H1 (cell line): ENCODE results near the gene CASP4. TPM values are rescaled to one million over a fixed set of nuclear protein-coding genes. Genes with fewer than 3 reads are reported as not detected.

Experiments
- CTCF ChIA-PET: fragments of 300-600 bp; sonication (Branson Sonifier 250); formaldehyde crosslinking; loops from one replicate; lab custom pipeline; 2021; ENCODE audit not compliant: partially characterized antibody; lab: Charles Lee
- POLR2A ChIA-PET: fragments of 300-600 bp; sonication (Branson Sonifier 250); formaldehyde crosslinking; loops from one replicate; lab custom pipeline; 2021; ENCODE audit warnings: inconsistent platforms; ENCODE audit not compliant: partially characterized antibody; lab: Charles Lee
- DNase-seq, 2 experiments: peaks; one replicate each; pipeline versions ENCODE4 v3.0.0 to v3.0.0-alpha.2; 2010 to 2022; ENCODE audit warnings: low spot score in 2 of 2, low read depth in 1 of 2, mixed read lengths in 1 of 2
- FAIRE-seq: peaks from 2 replicates; lab custom pipeline; 2011; peaks lifted over from hg19 to GRCh38; lab: Jason Lieb, UNC
- H2AFZ ChIP-seq: 2 replicates; pipeline ENCODE4 v1.8.1; 2012; ENCODE audit warnings: low read length, inconsistent platforms
- H2AK5ac ChIP-seq: 2 replicates; pipeline ENCODE4 v1.6.1; 2013; ENCODE audit warnings: low read depth, low read length
- H2BK120ac ChIP-seq: replicated peaks from 2 replicates; pipeline ENCODE3; 2013; ENCODE audit warnings: low read depth, low read length, inconsistent platforms
- H2BK12ac ChIP-seq: 2 replicates; pipeline ENCODE4 v1.6.1; 2013; ENCODE audit warnings: low read depth, low read length
- H2BK15ac ChIP-seq: 2 replicates; pipeline ENCODE4 v1.6.1; 2013; ENCODE audit warnings: low read length
- H2BK20ac ChIP-seq: 2 replicates; pipeline ENCODE4 v1.6.1; 2013; ENCODE audit warnings: low read length
- H2BK5ac ChIP-seq: 2 replicates; pipeline ENCODE4 v1.6.1; 2013; ENCODE audit warnings: low read depth, low read length
- H3K14ac ChIP-seq: 2 replicates; pipeline ENCODE4 v1.6.1; 2013; ENCODE audit warnings: inconsistent platforms; ENCODE audit not compliant: insufficient read length
- H3K18ac ChIP-seq: 2 replicates; pipeline ENCODE4 v1.6.1; 2013; ENCODE audit warnings: low read length; ENCODE audit errors: extremely low read depth
- H3K23ac ChIP-seq: 2 replicates; pipeline ENCODE4 v1.6.1; 2013; ENCODE audit warnings: inconsistent platforms; ENCODE audit not compliant: insufficient read length
- H3K23me2 ChIP-seq: 2 replicates; pipeline ENCODE4 v1.6.1; 2013; ENCODE audit warnings: low read depth, low read length
- H3K27ac ChIP-seq: 2 replicates; pipeline ENCODE4 v1.6.1; 2011; ENCODE audit warnings: low read depth, low read length, inconsistent platforms
- H3K27me3 ChIP-seq, 4 experiments: replicated peaks in 1 of 4; 1 replicate in 1 of 4; 2 replicates in 3 of 4; pipeline versions ENCODE4 v1.6.1 to v1.8.1; 2011 to 2013; ENCODE audit warnings: low read length in 3 of 4, mild to moderate bottlenecking in 3 of 4, inconsistent platforms in 2 of 4, mixed read lengths in 2 of 4, moderate library complexity in 1 of 4; ENCODE audit not compliant: control insufficient read depth in 3 of 4, insufficient read depth in 3 of 4; ENCODE audit errors: extremely low read depth in 1 of 4
- H3K36me3 ChIP-seq, 4 experiments: 2 replicates each; pipeline versions ENCODE4 v1.6.1 to v1.8.1; 2011 to 2013; ENCODE audit warnings: mild to moderate bottlenecking in 4 of 4, low read length in 3 of 4, moderate library complexity in 2 of 4, control low read depth in 1 of 4, inconsistent platforms in 1 of 4; ENCODE audit not compliant: insufficient read depth in 4 of 4, control insufficient read depth in 2 of 4
- H3K4ac ChIP-seq: replicated peaks from 2 replicates; pipeline ENCODE3; 2013; ENCODE audit warnings: low read length, low read depth, mixed read lengths, inconsistent platforms; ENCODE audit not compliant: insufficient read length
- H3K4me1 ChIP-seq, 4 experiments: replicated peaks in 1 of 4; 1 replicate in 1 of 4; 2 replicates in 3 of 4; pipeline versions ENCODE4 v1.6.1 to v1.8.1; 2011 to 2013; ENCODE audit warnings: low read length in 3 of 4, inconsistent platforms in 2 of 4, mixed read lengths in 1 of 4; ENCODE audit not compliant: insufficient read depth in 4 of 4, control insufficient read depth in 3 of 4
- H3K4me2 ChIP-seq, 2 experiments: 2 replicates each; pipeline versions ENCODE4 v1.6.1 to v1.8.1; 2011 to 2013; ENCODE audit warnings: low read depth in 2 of 2, low read length in 2 of 2, control low read depth in 1 of 2, inconsistent platforms in 1 of 2, mild to moderate bottlenecking in 1 of 2; ENCODE audit not compliant: insufficient read depth in 1 of 2
- H3K4me3 ChIP-seq, 4 experiments: fragments of 200-600, 300-600 bp in 1 of 4; sonication (generic), shearing (Covaris generic), sonication (Bioruptor Twin) in 1 of 4; 2 replicates each; pipeline versions ENCODE4 v1.5.1 to v1.8.1; 2011 to 2016; ENCODE audit warnings: low read length in 4 of 4, low read depth in 3 of 4, control low read depth in 2 of 4, inconsistent platforms in 2 of 4, mild to moderate bottlenecking in 2 of 4, mixed read lengths in 1 of 4, moderate library complexity in 1 of 4; ENCODE audit not compliant: insufficient read depth in 2 of 4; ENCODE audit errors: extremely low read depth in 1 of 4
- H3K56ac ChIP-seq: replicated peaks from 2 replicates; pipeline ENCODE3; 2013; ENCODE audit warnings: low read depth, mild to moderate bottlenecking, mixed read lengths, low read length, inconsistent platforms; ENCODE audit not compliant: insufficient read length
- H3K79me1 ChIP-seq: 2 replicates; pipeline ENCODE4 v1.6.1; 2013; ENCODE audit warnings: low read depth, low read length, control low read depth
- H3K79me2 ChIP-seq, 2 experiments: 2 replicates each; pipeline versions ENCODE4 v1.6.1 to v1.8.1; 2012 to 2013; ENCODE audit warnings: low read length in 2 of 2, mild to moderate bottlenecking in 2 of 2, inconsistent platforms in 1 of 2; ENCODE audit not compliant: insufficient read depth in 2 of 2, control insufficient read depth in 1 of 2
- H3K9ac ChIP-seq, 4 experiments: replicated peaks in 1 of 4; 1 replicate in 1 of 4; 2 replicates in 3 of 4; pipeline versions ENCODE4 v1.6.1 to v1.8.1; 2011 to 2013; ENCODE audit warnings: low read depth in 3 of 4, low read length in 3 of 4, control low read depth in 2 of 4, mild to moderate bottlenecking in 2 of 4, moderate library complexity in 2 of 4, inconsistent platforms in 1 of 4; ENCODE audit errors: extremely low read depth in 1 of 4
- H3K9me3 ChIP-seq, 2 experiments: 2 replicates each; pipeline versions ENCODE4 v1.6.1 to v1.8.1; 2012 to 2013; ENCODE audit warnings: mild to moderate bottlenecking in 2 of 2, moderate library complexity in 2 of 2, control low read depth in 1 of 2, inconsistent platforms in 1 of 2, low read depth in 1 of 2, low read length in 1 of 2, mixed read lengths in 1 of 2; ENCODE audit not compliant: insufficient read depth in 2 of 2
- H4K20me1 ChIP-seq, 2 experiments: replicated peaks in 1 of 2; 2 replicates each; pipeline versions ENCODE3 to v1.8.1; 2011 to 2013; ENCODE audit warnings: inconsistent platforms in 2 of 2, low read length in 2 of 2, mild to moderate bottlenecking in 1 of 2; ENCODE audit not compliant: insufficient read depth in 2 of 2, control insufficient read depth in 1 of 2
- H4K5ac ChIP-seq: 2 replicates; pipeline ENCODE4 v1.6.1; 2013; ENCODE audit warnings: low read length, low read depth, mixed read lengths, inconsistent platforms; ENCODE audit not compliant: insufficient read length
- H4K8ac ChIP-seq: 2 replicates; pipeline ENCODE4 v1.8.0; 2013; ENCODE audit warnings: mild to moderate bottlenecking, moderate library complexity, low read length, inconsistent platforms; ENCODE audit not compliant: insufficient read depth; ENCODE audit errors: extremely low read depth
- H4K91ac ChIP-seq: replicated peaks from 2 replicates; pipeline ENCODE3; 2013; ENCODE audit warnings: low read length, mixed read lengths, inconsistent platforms; ENCODE audit not compliant: insufficient read length
- ASH2L ChIP-seq: fragments of 200-600, 300-600 bp; sonication (generic); IDR thresholded peaks from one replicate; pipeline ENCODE4 v1.7.1; 2017; ENCODE audit warnings: low read length
- RAD21 ChIP-seq, 2 experiments: IDR thresholded peaks in 1 of 2; conservative IDR thresholded peaks in 1 of 2; 2 replicates each; pipeline ENCODE4 v1.6.1; 2011; ENCODE audit warnings: low read depth in 2 of 2, low read length in 2 of 2, improper control_type of control experiment in 1 of 2, inconsistent platforms in 1 of 2, mild to moderate bottlenecking in 1 of 2, moderate library complexity in 1 of 2
- RBBP5 ChIP-seq: IDR thresholded peaks from 2 replicates; pipeline ENCODE4 v1.7.1; 2012; ENCODE audit warnings: low read depth, mild to moderate bottlenecking, inconsistent platforms, low read length, moderate library complexity, borderline replicate concordance
- RNF2 ChIP-seq: fragments of 200-900, 300-1000 bp; sonication (generic); IDR thresholded peaks from 2 replicates; pipeline ENCODE4 v1.7.1; 2016; ENCODE audit warnings: borderline replicate concordance, low read depth, mild to moderate bottlenecking, antibody characterized with exemption, low read length; ENCODE audit not compliant: poor library complexity, severe bottlenecking; ENCODE audit errors: missing control alignments
- TBP ChIP-seq: IDR thresholded peaks from 2 replicates; pipeline ENCODE4 v1.6.1; 2011; ENCODE audit warnings: low read depth, low read length, improper control_type of control experiment
- WGBS, 2 experiments: shearing (Covaris generic) in 1 of 2; methylation state at CpG; one replicate each; pipeline versions ENCODE4 v1.1.6 to v1.1.7; 2013 to 2015; ENCODE audit warnings: low lambda C conversion rate in 2 of 2, mixed read lengths in 2 of 2, inconsistent platforms in 1 of 2, low coverage in 1 of 2, missing lambda C conversion rate in 1 of 2; ENCODE audit not compliant: insufficient replicate concordance in 2 of 2, insufficient coverage in 1 of 2, insufficient read length in 1 of 2; ENCODE audit errors: extremely low coverage in 1 of 2, missing lambda C conversion rate in 1 of 2; 5-methylcytosine and 5-hydroxymethylcytosine counted together
- polyA plus RNA-seq, 7 experiments: library from polyadenylated mRNA; depleted of rRNA in 3 of 7; stranded (reverse) in 5 of 7; unstranded in 2 of 7; fragments of >200 nt in 5 of 7; fragments of 200-250 nt in 2 of 7; gene quantifications; 1 replicate in 5 of 7; 2 replicates in 1 of 7; 4 replicates in 1 of 7; pipeline versions ENCODE4 v1.2.1 to v1.2.3, GENCODE V29; 2011 to 2013; ENCODE audit warnings: missing spikeins in 2 of 7, mixed read lengths in 2 of 7
- total RNA-seq: library from RNA; stranded (reverse); fragmentation: NEBNext Ultra II Directional; extraction: Animal tissue kit (Norgen Biotek cat#: 25700); gene quantifications from 2 replicates; pipeline ENCODE4 v1.2.1, GENCODE V29; 2021
- TF ChIP-seq, protein P1 (sequence below): IDR thresholded peaks from 2 replicates; pipeline ENCODE4 v1.6.1; 2012; ENCODE audit warnings: inconsistent platforms
- TF ChIP-seq, protein P2 (sequence below), 3 experiments: IDR thresholded peaks; 1 replicate in 2 of 3; 2 replicates in 1 of 3; pipeline versions ENCODE4 v1.5.1 to v1.6.1; 2011; ENCODE audit warnings: low read length in 3 of 3, mild to moderate bottlenecking in 3 of 3, inconsistent platforms in 2 of 3, low read depth in 1 of 3, moderate library complexity in 1 of 3; ENCODE audit not compliant: insufficient read depth in 1 of 3; ENCODE audit errors: control extremely low read depth in 1 of 3
- TF ChIP-seq, protein P3 (sequence below): IDR thresholded peaks from 2 replicates; pipeline ENCODE4 v1.6.1; 2012; ENCODE audit warnings: low read length, inconsistent platforms

CASP4 gene
- total and polyA plus RNA-seq, 2 of the 8 experiments (the other 6 are each of a cell fraction or from before 2014, with no cell fraction given): 0.09 TPM; not detected in 1

DNA sequence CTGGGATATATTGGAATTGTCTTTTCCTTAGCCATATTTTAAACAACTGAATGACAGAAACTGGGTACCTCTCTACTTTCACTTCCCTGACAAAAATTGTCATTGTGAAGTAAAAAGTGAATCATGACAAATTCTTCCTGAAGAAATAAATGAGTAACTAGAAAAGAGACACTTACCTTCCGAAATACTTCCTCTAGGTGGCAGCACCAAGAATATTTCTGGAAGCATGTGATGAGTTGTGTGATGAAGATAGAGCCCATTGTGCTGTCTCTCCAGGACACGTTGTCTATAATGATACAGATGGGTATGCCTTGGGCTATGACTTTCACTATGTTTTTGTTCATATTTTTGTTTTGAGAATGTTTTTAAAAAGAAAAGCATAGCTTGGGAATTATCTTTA is 21.5 kb downstream of the CASP4 start:
- no peak overlapping the region for H2BK5ac ChIP-seq
- H3K27ac ChIP-seq: no peak overlapping the region
- ChIA-PET CTCF (interaction anchor here (0.7 to 2.1 kb wide), 14 partner anchors 8 to 1091 kb away, joined by 3 to 8 read pairs (median 4); no protein-coding TSS in a partner anchor), POLR2A (no interaction called here)
- no peaks in the 10 kb centered on the region; a peak in 1 of 8 replicates for H3K36me3 ChIP-seq
- H2AK5ac ChIP-seq: no peak overlapping the region
- H3K9ac ChIP-seq: no peak overlapping the region
- 35% methylated on average over 2 of the region's 2 CpGs; no CpG with 5 or more reads in 1 of the 2 experiments for WGBS, 2 experiments
- no peak overlapping the region for H2BK20ac ChIP-seq
- H4K91ac ChIP-seq: no peak overlapping the region
- no peak overlapping the region for H3K14ac ChIP-seq
- H2BK120ac ChIP-seq: no peak overlapping the region
- no peaks in the 10 kb centered on the region for H3K23me2 ChIP-seq
- H3K23ac ChIP-seq: no peak overlapping the region
- no peak overlapping the region for H3K4me2 ChIP-seq
- no peak overlapping the region for H3K4ac ChIP-seq
- no peak overlapping the region for H3K56ac ChIP-seq
- no peaks in the 10 kb centered on the region for H4K20me1 ChIP-seq
- DNase-seq: no peak
- H3K79me1 ChIP-seq: no peaks in the 10 kb centered on the region
- no peak overlapping the region for H4K5ac ChIP-seq
- no peak overlapping the region for H2AFZ ChIP-seq
- no peaks in the 10 kb centered on the region for H3K27me3 ChIP-seq
- H3K9me3 ChIP-seq: no peaks in the 10 kb centered on the region
- H3K4me3 ChIP-seq: no peak overlapping the region
- H3K4me1 ChIP-seq: no peaks in the 10 kb centered on the region
- peak; percentile 73 for FAIRE-seq
- H3K18ac ChIP-seq: no peak overlapping the region
- H2BK12ac ChIP-seq: no peak overlapping the region
- no peak overlapping the region for H4K8ac ChIP-seq
- no peaks in the 10 kb centered on the region for H3K79me2 ChIP-seq
- H2BK15ac ChIP-seq: no peak overlapping the region
- TF ChIP-seq, protein P1, sequence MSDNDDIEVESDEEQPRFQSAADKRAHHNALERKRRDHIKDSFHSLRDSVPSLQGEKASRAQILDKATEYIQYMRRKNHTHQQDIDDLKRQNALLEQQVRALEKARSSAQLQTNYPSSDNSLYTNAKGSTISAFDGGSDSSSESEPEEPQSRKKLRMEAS: peak; percentile 46
- TF ChIP-seq RNF2: no peak
- no peak for TF ChIP-seq ASH2L
- TF ChIP-seq, protein P2, sequence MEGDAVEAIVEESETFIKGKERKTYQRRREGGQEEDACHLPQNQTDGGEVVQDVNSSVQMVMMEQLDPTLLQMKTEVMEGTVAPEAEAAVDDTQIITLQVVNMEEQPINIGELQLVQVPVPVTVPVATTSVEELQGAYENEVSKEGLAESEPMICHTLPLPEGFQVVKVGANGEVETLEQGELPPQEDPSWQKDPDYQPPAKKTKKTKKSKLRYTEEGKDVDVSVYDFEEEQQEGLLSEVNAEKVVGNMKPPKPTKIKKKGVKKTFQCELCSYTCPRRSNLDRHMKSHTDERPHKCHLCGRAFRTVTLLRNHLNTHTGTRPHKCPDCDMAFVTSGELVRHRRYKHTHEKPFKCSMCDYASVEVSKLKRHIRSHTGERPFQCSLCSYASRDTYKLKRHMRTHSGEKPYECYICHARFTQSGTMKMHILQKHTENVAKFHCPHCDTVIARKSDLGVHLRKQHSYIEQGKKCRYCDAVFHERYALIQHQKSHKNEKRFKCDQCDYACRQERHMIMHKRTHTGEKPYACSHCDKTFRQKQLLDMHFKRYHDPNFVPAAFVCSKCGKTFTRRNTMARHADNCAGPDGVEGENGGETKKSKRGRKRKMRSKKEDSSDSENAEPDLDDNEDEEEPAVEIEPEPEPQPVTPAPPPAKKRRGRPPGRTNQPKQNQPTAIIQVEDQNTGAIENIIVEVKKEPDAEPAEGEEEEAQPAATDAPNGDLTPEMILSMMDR (IDR thresholded peaks at IDR 0.05; ENCODE audit: control extremely low read depth in 1 of 3, insufficient read depth in 1 of 3, low read depth in 1 of 3, low read length in 3 of 3): peak in 2 of 3 experiments; percentile 16 to 54; a peak in 2 of 4 replicates
- TF ChIP-seq, protein P3, sequence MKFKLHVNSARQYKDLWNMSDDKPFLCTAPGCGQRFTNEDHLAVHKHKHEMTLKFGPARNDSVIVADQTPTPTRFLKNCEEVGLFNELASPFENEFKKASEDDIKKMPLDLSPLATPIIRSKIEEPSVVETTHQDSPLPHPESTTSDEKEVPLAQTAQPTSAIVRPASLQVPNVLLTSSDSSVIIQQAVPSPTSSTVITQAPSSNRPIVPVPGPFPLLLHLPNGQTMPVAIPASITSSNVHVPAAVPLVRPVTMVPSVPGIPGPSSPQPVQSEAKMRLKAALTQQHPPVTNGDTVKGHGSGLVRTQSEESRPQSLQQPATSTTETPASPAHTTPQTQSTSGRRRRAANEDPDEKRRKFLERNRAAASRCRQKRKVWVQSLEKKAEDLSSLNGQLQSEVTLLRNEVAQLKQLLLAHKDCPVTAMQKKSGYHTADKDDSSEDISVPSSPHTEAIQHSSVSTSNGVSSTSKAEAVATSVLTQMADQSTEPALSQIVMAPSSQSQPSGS: no peak
- no peak for TF ChIP-seq TBP
- TF ChIP-seq RAD21 (IDR thresholded peaks at IDR 0.05 in 1 of 2, conservative IDR thresholded peaks at IDR 0.05 in 1 of 2; ENCODE audit: low read depth in 2 of 2, low read length in 2 of 2): peak; percentile 29 to 48; a peak in 3 of 4 replicates
- TF ChIP-seq RBBP5: no peak
